Smooth muscle cell (in vitro differentiated cells): ENCODE results near the gene CEP131. TPM values are rescaled to one million over a fixed set of nuclear protein-coding genes. Genes with fewer than 3 reads are reported as not detected.

ENCODE experiments used
- DNase-seq: peaks from one replicate; lab custom pipeline; 2025; ENCODE audit not compliant: unreplicated experiment; lab: John Stamatoyannopoulos, UW
- H2AFZ ChIP-seq: fragments of 200-600 bp; sonication (generic); 2 replicates; pipeline ENCODE4 v1.6.0; 2016; ENCODE audit warnings: antibody characterized with exemption, low read depth, mild to moderate bottlenecking
- H3F3A ChIP-seq: fragments of 200-600 bp; sonication (generic); 2 replicates; pipeline ENCODE4 v1.6.0; 2017; ENCODE audit warnings: antibody characterized with exemption, low read depth
- H3K27ac ChIP-seq: fragments of 200-600 bp; sonication (generic); 2 replicates; pipeline ENCODE4 v1.5.1; 2016; ENCODE audit warnings: low read depth, mild to moderate bottlenecking
- H3K27me3 ChIP-seq: fragments of 200-600 bp; sonication (generic); 2 replicates; pipeline ENCODE4 v1.6.1; 2016; ENCODE audit warnings: low read depth, mild to moderate bottlenecking
- H3K36me3 ChIP-seq: fragments of 200-600 bp; sonication (generic); 2 replicates; pipeline ENCODE4 v1.5.1; 2016; ENCODE audit warnings: low read depth
- H3K4me1 ChIP-seq: fragments of 200-600 bp; sonication (generic); 2 replicates; pipeline ENCODE4 v1.5.1; 2016; ENCODE audit warnings: low read depth
- H3K4me2 ChIP-seq: fragments of 200-600 bp; sonication (generic); 2 replicates; pipeline ENCODE4 v1.6.0; 2016; ENCODE audit warnings: mild to moderate bottlenecking
- H3K4me3 ChIP-seq: fragments of 200-600 bp; sonication (generic); 2 replicates; pipeline ENCODE4 v1.5.1; 2016; ENCODE audit warnings: mild to moderate bottlenecking
- H3K79me2 ChIP-seq: fragments of 200-600 bp; sonication (generic); 2 replicates; pipeline ENCODE4 v1.6.0; 2016; ENCODE audit warnings: low read depth, mild to moderate bottlenecking
- H3K9ac ChIP-seq: fragments of 200-600 bp; sonication (generic); 2 replicates; pipeline ENCODE4 v1.6.0; 2016; ENCODE audit warnings: low read depth
- H3K9me3 ChIP-seq: fragments of 200-600 bp; sonication (generic); replicated peaks from 2 replicates; pipeline ENCODE4 v1.5.1; 2016; ENCODE audit warnings: low read depth
- H4K20me1 ChIP-seq: fragments of 200-600 bp; sonication (generic); 2 replicates; pipeline ENCODE4 v1.6.0; 2016; ENCODE audit warnings: low read depth
- CTCF ChIP-seq: fragments of 200-600 bp; sonication (generic); IDR thresholded peaks from 2 replicates; pipeline ENCODE4 v1.5.1; 2017; ENCODE audit warnings: borderline replicate concordance, mild to moderate bottlenecking, antibody characterized with exemption; ENCODE audit not compliant: insufficient read depth, poor library complexity, severe bottlenecking
- WGBS: methylation state at CpG from one replicate; pipeline ENCODE4 v1.1.7; 2016; ENCODE audit warnings: low lambda C conversion rate; 5-methylcytosine and 5-hydroxymethylcytosine counted together
- polyA plus RNA-seq: library from polyadenylated mRNA; unstranded; fragments of >200 nt; fragmentation: Nextera tagmentation; extraction: Ambion mirVana; gene quantifications from 2 replicates; pipeline ENCODE4 v1.2.1, GENCODE V29; 2016
- total RNA-seq: library from RNA; depleted of rRNA; stranded (reverse); fragments of >200 nt; gene quantifications from 2 replicates; pipeline ENCODE4 v1.2.3, GENCODE V29; 2014

Gene CEP131
- total and polyA plus RNA-seq, 2 experiments from 2014 or later: 3.0 to 13.4 TPM

GRCh38 chr17:81163051-81163695 is 59.6 kb downstream of the CEP131 start:
- Histone ChIP-seq H3K27ac (no peak overlapping the region), H3K27me3 (peaks cover 19% of the 10 kb centered on the region), H2AFZ (no peak overlapping the region), H3K36me3 (no peaks in the 10 kb centered on the region), H3K79me2 (no peaks in the 10 kb centered on the region), H3K4me3 (no peak overlapping the region), H3F3A (no peaks in the 10 kb centered on the region), H4K20me1 (no peaks in the 10 kb centered on the region), H3K9me3 (no peaks in the 10 kb centered on the region), H3K4me1 (no peaks in the 10 kb centered on the region), H3K4me2 (no peak overlapping the region), H3K9ac (no peak overlapping the region)
- WGBS: 93% methylated on average over 19 of the region's 19 CpGs
- DNase-seq: no peak
- TF ChIP-seq CTCF: no peak

- Histone ChIP-seq H3K9me3 (no peaks in the 10 kb centered on the region), H3K79me2 (no peaks in the 10 kb centered on the region), H3K4me1 (no peaks in the 10 kb centered on the region), H3F3A (no peaks in the 10 kb centered on the region), H3K4me3 (no peak overlapping the region), H3K27me3 (peaks cover 14% of the 10 kb centered on the region), H3K27ac (no peak overlapping the region), H3K4me2 (no peak overlapping the region), H3K9ac (no peak overlapping the region), H3K36me3 (no peaks in the 10 kb centered on the region), H2AFZ (no peak overlapping the region), H4K20me1 (no peaks in the 10 kb centered on the region)
- DNase-seq: no peak
- TF ChIP-seq CTCF: no peak
- WGBS: 84% methylated on average over 11 of the region's 11 CpGs
Measured at GRCh38 chr17:81162491-81162890, 60.3 kb downstream of the CEP131 start.

- WGBS: 95% methylated on average over 8 of the region's 16 CpGs
- Histone ChIP-seq H3F3A (no peaks in the 10 kb centered on the region), H3K9me3 (no peaks in the 10 kb centered on the region), H3K9ac (no peak overlapping the region), H3K4me3 (no peak overlapping the region), H3K27ac (no peak overlapping the region), H3K36me3 (no peaks in the 10 kb centered on the region), H3K4me1 (no peaks in the 10 kb centered on the region), H3K27me3 (peaks cover 10% of the 10 kb centered on the region), H3K79me2 (no peaks in the 10 kb centered on the region), H4K20me1 (no peaks in the 10 kb centered on the region), H3K4me2 (no peak overlapping the region), H2AFZ (no peak overlapping the region)
- no peak for TF ChIP-seq CTCF
- no peak for DNase-seq
Measured at GRCh38 chr17:81161972-81162371, 60.8 kb downstream of the CEP131 start.

GRCh38 chr17:81161536-81161935 is 61.2 kb downstream of the CEP131 start:
- TF ChIP-seq CTCF: no peak
- H3K4me2 ChIP-seq: no peak overlapping the region
- no peaks in the 10 kb centered on the region for H3K9me3 ChIP-seq
- no peak overlapping the region for H2AFZ ChIP-seq
- no peaks in the 10 kb centered on the region for H3K4me1 ChIP-seq
- no peaks in the 10 kb centered on the region for H4K20me1 ChIP-seq
- H3K36me3 ChIP-seq: no peaks in the 10 kb centered on the region
- WGBS: 98% methylated on average over 15 of the region's 15 CpGs
- no peaks in the 10 kb centered on the region for H3F3A ChIP-seq
- no peak overlapping the region for H3K9ac ChIP-seq
- H3K79me2 ChIP-seq: no peaks in the 10 kb centered on the region
- H3K27ac ChIP-seq: no peak overlapping the region
- H3K4me3 ChIP-seq: no peak overlapping the region
- peaks cover 6% of the 10 kb centered on the region for H3K27me3 ChIP-seq
- no peak for DNase-seq
